ENCODE results near the gene KIF26A. TPM values are rescaled to one million over a fixed set of nuclear protein-coding genes. Genes with fewer than 3 reads are reported as not detected.

The KIF26A gene
- total RNA-seq, 1 donor from 2014 or later: 0.26 TPM

DNA sequence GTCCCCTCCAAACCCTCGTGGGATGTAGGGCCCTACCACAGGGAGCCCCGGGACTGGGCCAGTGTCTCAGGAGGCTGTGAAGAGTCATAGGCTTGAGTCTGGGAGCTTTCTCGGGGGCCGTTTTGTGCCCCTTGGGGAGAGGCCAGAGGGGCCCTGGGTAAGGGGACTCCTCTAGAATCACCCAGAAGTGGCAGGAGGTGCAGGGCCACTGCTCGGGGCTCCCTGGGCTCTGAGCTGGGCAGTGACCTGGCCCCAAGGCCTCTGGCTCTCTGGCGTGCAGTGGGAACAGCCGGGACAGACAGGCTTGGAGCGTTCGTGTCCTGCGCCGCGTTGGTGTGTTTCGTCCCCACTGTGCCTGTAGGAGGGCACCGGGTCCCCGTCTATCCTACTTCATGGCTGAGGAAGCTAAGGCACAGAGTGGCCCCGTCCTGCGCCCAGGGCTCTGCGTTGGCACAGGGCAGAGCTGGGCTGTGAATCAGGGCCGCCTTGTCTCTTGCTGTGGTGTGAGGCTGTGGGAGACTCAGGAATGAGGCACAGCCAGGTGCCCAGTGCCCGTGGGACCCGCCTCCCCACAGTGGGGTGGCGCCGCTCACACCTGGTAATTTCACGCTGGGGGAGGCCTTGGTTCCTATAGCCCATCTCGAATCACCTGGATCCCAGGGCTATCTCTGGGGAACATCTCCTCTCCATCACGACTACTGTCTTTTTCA lies 23.8 kb upstream of the KIF26A start:
- peaks cover 19% of the 10 kb centered on the region for H3K27me3 Mint-ChIP-seq
- no peak overlapping the region for H3K4me3 Mint-ChIP-seq
- no peaks in the 10 kb centered on the region for H3K9me3 Mint-ChIP-seq
- H3K4me1 Mint-ChIP-seq: no peaks in the 10 kb centered on the region
- DNase-seq: no peak
- no peaks in the 10 kb centered on the region for H3K36me3 Mint-ChIP-seq (ENCODE audit: low read depth)
- no peak overlapping the region for H3K27ac Mint-ChIP-seq
- intact Hi-C loops (cut with micrococcal nuclease): no loop called here

DNA sequence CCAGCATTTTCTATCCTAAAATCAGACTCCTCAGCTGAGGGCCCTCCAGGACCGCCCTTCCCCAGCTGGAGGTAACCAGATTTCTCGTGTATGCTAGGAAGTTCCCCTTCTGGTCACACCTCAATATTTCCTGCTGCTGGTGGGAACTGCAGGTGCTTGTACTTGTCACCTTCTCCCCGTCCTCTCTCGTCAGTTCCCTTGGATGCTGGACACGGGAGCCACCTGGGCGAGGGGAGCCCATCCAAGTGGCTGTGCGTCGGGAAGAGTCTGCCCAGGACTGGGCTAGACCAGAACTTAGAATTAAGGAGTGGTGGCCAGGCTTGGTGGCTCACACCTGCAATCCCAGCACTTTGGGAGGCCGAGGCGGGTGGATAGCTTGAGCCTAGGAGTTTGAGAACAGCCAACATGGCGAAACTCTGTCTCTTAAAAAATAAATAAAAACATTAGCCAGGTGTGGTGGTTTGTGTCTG lies 23.2 kb upstream of the KIF26A start:
- Mint-ChIP-seq H3K9me3 (no peaks in the 10 kb centered on the region), H3K36me3 (ENCODE audit: low read depth) (no peaks in the 10 kb centered on the region), H3K27ac (no peak overlapping the region), H3K4me3 (no peak overlapping the region), H3K4me1 (no peaks in the 10 kb centered on the region), H3K27me3 (peaks cover 19% of the 10 kb centered on the region)
- intact Hi-C loops (cut with micrococcal nuclease): no loop called here
- no peak for DNase-seq

DNA sequence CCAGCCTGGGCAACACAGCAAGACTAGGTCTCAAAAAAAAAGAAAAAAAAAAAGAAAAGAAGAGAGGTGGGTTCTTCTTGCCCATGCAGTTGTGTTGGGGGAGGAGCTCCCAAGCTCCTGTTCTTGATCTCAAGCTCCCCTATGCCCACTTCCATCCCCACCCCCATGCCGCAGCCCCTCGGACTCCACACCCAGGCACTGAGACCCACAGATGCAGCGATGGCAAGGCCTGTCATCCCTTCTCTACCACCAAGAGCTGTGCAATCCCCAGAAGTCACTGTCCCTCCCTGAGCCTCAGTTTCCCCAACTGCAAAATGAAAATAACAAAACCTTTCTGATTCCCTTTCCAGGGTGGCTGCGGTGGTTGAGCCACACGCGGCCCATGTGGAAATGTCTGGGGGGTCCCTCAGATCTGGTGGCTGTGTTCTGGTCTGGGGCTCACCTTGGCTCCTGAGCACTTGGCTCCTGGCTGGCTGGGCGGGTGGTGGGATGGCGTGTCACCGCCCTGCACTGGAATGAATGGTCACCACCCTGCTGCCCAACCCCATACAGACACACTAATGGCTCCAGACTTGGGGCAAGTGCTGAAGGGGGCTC lies 22.6 kb upstream of the KIF26A start:
- H3K4me3 Mint-ChIP-seq: peak overlapping the region; percentile 49
- no peak overlapping the region for H3K27ac Mint-ChIP-seq
- DNase-seq: no peak
- peaks cover 21% of the 10 kb centered on the region for H3K27me3 Mint-ChIP-seq
- intact Hi-C loops (cut with micrococcal nuclease): no loop called here
- no peaks in the 10 kb centered on the region for H3K36me3 Mint-ChIP-seq (ENCODE audit: low read depth)
- no peaks in the 10 kb centered on the region for H3K9me3 Mint-ChIP-seq
- no peaks in the 10 kb centered on the region for H3K4me1 Mint-ChIP-seq

DNA sequence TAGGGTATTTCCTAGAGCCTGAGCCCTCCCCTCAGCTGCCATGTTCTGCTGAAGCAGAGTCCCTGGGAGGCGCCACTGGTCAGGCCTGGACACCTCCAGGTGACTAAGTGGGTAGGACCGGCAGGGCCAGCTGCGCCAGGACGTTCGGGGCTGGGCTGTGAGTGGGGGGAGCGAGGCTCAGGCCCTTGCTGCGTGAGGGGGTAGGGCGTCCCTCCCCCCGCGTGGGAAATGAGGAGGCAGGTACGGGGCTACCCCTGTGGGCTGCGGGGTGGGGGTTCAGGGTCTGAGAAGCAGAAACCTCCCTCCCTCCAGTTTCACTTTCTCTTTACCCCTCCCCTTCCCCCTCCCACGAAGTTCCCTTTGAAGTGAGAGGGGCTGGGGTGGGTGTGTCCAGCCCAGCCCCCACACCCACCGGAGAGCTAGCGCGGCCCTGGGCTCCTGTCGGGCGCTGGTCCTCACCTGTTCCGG lies 22.1 kb upstream of the KIF26A start:
- H3K4me1 Mint-ChIP-seq: no peaks in the 10 kb centered on the region
- H3K27me3 Mint-ChIP-seq: peaks cover 22% of the 10 kb centered on the region
- H3K36me3 Mint-ChIP-seq (ENCODE audit: low read depth): no peaks in the 10 kb centered on the region
- DNase-seq: no peak
- H3K9me3 Mint-ChIP-seq: no peaks in the 10 kb centered on the region
- H3K4me3 Mint-ChIP-seq: peak overlapping the region; percentile 49
- no peak overlapping the region for H3K27ac Mint-ChIP-seq
- intact Hi-C loops (cut with micrococcal nuclease): no loop called here

DNA sequence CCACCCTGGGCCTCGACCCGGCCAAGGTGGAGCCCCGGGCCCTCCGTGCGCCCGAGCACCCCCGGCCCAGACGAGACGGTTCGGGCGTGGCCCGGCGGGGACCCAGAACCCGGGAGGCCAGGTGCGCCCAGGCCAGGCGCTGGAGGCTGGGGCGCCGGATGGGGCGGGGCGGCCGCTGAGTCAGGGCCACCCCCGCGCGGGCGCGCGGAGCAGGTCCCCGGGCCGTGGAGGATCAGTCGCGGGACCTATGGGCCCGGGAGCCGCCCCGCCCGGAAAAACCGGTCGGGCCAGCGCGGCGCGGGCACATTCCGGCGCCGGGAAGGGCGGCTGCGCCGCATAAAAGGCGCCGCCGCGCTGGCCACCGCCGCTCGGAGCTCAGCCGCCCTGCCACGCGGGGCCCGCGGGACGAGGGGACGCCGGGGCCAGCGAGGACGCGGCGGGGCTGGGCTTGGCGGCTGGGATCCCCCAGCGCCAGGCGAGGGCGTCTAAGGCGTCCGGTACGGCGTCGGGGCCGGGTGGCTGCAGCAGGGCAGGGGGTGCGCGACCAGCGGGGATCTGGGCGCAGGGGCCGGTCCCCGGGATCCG lies 21.5 kb upstream of the KIF26A start:
- intact Hi-C loops (cut with micrococcal nuclease): no loop called here
- no peak for DNase-seq
- no peak overlapping the region for H3K4me3 Mint-ChIP-seq
- H3K4me1 Mint-ChIP-seq: no peaks in the 10 kb centered on the region
- H3K27ac Mint-ChIP-seq: no peak overlapping the region
- H3K27me3 Mint-ChIP-seq: peaks cover 22% of the 10 kb centered on the region
- H3K36me3 Mint-ChIP-seq (ENCODE audit: low read depth): no peaks in the 10 kb centered on the region
- H3K9me3 Mint-ChIP-seq: no peaks in the 10 kb centered on the region

DNA sequence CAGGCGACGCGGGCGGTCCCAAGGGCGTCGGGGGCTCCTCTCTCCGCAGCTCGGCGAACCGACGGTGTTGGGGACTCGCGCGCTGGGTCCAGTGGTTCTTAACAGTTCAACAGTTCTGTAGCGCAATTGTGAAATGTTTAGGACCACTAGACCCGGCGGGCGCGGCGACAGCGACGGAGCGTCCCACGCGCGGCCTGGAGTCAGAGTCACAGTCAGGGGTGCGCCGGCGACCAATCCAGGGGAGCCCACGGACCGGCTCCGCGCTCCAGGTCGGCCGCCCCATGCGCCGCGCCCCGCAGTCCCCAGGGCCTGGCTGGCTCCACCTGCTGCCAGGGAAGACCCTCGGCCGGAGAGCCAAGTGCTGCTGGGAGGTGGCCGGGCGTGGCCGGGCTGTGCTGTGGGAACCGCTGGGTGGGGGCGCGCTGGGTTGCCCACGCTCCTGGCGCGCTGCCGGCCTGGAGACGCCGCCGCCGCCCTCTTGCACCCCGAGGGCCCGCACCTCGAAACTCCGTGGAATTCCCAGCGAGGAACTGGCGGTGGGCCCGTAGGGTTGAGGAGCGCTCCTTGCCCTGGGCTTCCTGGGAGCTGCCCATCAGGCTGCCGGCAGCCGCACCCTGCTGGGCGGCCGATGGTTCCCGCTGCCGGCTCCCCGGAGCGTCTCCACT lies 20.9 kb upstream of the KIF26A start:
- no peaks in the 10 kb centered on the region for H3K4me1 Mint-ChIP-seq
- H3K36me3 Mint-ChIP-seq (ENCODE audit: low read depth): no peaks in the 10 kb centered on the region
- H3K9me3 Mint-ChIP-seq: no peaks in the 10 kb centered on the region
- H3K4me3 Mint-ChIP-seq: no peak overlapping the region
- H3K27me3 Mint-ChIP-seq: peaks cover 23% of the 10 kb centered on the region
- H3K27ac Mint-ChIP-seq: no peak overlapping the region
- intact Hi-C loops (cut with micrococcal nuclease): no loop called here
- DNase-seq: no peak

DNA sequence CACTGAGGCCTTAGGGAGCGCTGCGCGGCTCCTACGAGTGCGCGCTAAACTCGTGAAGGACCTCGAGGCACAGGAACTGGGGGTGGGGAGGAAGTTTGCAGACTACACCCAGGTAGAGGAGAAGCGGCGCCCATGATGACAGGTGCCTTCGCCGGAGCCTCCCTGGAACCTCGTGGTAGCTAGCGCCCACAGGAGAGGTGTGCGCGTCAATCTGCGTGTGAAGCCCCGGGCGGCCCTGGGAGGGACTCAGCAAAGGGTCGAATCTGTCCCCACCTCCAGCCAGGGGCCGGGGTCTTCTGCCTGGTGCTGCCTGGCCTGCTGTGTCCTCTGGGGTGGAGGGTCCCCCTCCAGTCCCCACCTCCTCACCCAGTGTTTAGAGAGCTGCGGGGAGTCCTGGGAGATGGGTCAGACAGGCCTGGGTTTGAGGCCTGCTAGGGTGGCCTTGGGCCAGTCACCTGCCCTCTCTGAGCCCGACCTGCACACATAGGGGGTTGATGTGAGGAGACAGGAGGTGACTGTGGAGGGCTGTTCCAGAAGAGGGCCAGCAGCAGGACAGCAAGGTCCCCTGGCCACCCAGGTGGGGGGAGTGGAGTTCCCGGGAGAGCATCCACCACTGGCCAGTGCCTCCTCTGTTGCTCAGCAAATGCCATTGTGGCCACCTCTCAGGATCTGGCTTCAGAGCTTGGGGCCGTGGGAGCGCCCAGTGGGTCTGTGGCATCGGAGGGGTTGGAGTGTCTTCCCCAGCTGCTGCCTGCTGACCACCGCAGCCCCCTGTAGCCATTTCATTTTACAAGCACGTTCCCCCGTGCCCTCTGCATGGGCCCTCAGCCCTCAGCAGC lies 20.2 kb upstream of the KIF26A start:
- H3K9me3 Mint-ChIP-seq: no peaks in the 10 kb centered on the region
- DNase-seq: no peak
- no peaks in the 10 kb centered on the region for H3K4me1 Mint-ChIP-seq
- no peak overlapping the region for H3K27ac Mint-ChIP-seq
- H3K27me3 Mint-ChIP-seq: peaks cover 24% of the 10 kb centered on the region
- H3K4me3 Mint-ChIP-seq: no peak overlapping the region
- no peaks in the 10 kb centered on the region for H3K36me3 Mint-ChIP-seq (ENCODE audit: low read depth)
- intact Hi-C loops (cut with micrococcal nuclease): no loop called here

DNA sequence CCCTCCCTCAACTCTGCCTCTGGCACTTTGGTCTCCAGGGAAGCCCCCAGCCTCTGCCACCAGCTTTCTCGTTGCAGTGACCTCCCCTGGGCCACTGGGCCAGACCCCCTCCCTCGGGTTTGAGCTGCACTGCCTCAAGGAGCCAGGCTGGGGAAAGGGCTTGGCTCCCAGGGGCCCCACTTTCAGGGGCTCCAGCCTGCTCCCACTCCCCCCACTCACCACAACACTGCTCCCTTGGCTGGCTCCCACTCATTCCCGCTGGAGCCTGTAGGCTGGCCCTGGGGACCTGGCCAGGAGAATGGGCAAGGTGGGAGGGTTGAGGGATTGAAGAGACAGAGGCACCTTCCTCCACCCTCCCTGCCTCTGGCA lies 19.3 kb upstream of the KIF26A start:
- Mint-ChIP-seq H3K27ac (no peak overlapping the region), H3K9me3 (no peaks in the 10 kb centered on the region), H3K27me3 (peaks cover 25% of the 10 kb centered on the region), H3K4me3 (no peak overlapping the region), H3K4me1 (no peaks in the 10 kb centered on the region), H3K36me3 (ENCODE audit: low read depth) (no peaks in the 10 kb centered on the region)
- no peak for DNase-seq
- intact Hi-C loops (cut with micrococcal nuclease): no loop called here

DNA sequence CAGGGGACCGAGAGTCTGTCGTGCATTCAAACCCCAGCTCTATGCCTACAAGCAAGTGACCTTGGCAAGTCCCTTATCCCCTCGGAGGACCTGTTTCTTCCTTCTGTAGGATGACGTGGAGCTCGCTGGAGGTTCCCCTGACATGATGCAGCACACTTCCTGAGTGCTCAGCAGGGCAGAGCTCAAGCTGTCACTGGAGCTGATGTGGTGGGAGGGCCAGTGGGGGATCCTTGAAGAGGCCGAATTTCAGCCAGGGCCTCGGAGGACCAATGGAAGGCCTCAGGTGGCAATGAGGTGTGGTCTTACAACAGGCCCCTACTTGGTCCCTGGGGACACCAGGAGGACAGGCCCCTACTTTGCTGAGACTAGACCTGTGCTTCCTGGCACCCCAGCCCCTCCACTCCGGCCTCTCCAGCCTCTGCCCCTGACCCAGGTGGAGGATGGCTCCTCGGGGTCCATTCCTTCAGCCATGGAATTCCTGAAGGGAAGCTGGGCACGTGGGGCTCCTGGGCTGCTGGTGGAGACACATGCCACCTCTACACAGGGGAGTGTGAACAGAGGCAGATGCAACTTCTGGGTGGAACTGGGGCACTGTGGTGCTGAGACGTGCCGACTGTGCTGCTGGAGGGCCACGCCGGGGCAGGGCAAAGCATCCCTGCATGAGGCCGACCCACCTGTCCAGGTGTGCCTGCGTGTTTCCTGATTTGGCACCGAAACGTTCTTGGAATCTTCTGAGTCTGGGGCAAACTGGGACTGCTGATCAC lies 18.7 kb upstream of the KIF26A start:
- DNase-seq: no peak
- Mint-ChIP-seq H3K9me3 (no peaks in the 10 kb centered on the region), H3K36me3 (ENCODE audit: low read depth) (no peaks in the 10 kb centered on the region), H3K27me3 (peaks cover 26% of the 10 kb centered on the region), H3K27ac (no peak overlapping the region), H3K4me1 (no peaks in the 10 kb centered on the region), H3K4me3 (no peak overlapping the region)
- intact Hi-C loops (cut with micrococcal nuclease): no loop called here

DNA sequence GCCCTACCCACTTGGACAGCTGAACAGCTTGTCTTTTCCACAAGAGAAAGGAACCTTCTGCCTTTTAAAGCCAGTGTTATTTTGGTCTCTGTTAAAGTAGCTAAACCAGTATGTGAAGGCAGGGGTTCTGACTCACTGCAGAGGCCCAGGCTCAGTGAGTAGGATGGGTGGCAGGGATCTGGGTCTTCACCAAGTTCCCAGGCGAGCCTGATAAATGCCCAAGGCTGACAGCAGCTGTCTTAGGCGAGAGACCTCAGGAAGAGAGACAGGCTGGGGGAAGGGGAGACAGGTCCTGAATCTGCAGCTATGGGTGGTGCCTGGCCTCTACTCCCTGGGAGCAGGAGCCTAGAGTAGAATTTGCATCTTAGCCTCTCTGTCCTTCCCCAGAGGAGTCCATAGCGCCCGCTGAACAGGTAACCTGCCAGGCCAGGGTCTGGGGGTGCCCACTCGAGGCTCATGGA lies 18.1 kb upstream of the KIF26A start:
- H3K9me3 Mint-ChIP-seq: peaks cover 3% of the 10 kb centered on the region
- H3K27me3 Mint-ChIP-seq: peaks cover 23% of the 10 kb centered on the region
- DNase-seq: no peak
- H3K27ac Mint-ChIP-seq: no peak overlapping the region
- H3K36me3 Mint-ChIP-seq (ENCODE audit: low read depth): no peaks in the 10 kb centered on the region
- intact Hi-C loops (cut with micrococcal nuclease): no loop called here
- H3K4me1 Mint-ChIP-seq: no peaks in the 10 kb centered on the region
- no peak overlapping the region for H3K4me3 Mint-ChIP-seq

DNA sequence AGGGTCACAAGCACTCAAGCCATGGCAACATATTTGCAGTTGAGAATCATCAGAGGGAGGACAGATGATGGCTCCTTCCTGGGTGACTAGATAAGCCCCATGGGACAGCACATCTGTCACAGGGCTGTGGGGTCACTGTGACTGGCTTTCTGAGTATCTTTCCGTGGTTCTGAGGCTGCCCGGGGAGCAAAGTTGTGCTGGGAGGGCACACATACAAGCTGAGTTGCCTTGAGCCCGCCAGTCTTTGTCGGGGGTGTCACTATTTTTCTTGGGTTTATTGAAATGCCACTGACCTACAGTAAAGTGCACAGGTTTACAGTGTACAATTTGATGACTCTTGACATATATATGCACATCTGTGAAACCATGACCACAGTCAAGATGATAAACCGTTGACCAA lies 17.2 kb upstream of the KIF26A start:
- no peak for DNase-seq
- no peaks in the 10 kb centered on the region for H3K36me3 Mint-ChIP-seq (ENCODE audit: low read depth)
- no peak overlapping the region for H3K4me3 Mint-ChIP-seq
- H3K27me3 Mint-ChIP-seq: peaks cover 19% of the 10 kb centered on the region
- H3K4me1 Mint-ChIP-seq: no peaks in the 10 kb centered on the region
- no peak overlapping the region for H3K27ac Mint-ChIP-seq
- intact Hi-C loops (cut with micrococcal nuclease): no loop called here
- H3K9me3 Mint-ChIP-seq: peaks cover 3% of the 10 kb centered on the region

DNA sequence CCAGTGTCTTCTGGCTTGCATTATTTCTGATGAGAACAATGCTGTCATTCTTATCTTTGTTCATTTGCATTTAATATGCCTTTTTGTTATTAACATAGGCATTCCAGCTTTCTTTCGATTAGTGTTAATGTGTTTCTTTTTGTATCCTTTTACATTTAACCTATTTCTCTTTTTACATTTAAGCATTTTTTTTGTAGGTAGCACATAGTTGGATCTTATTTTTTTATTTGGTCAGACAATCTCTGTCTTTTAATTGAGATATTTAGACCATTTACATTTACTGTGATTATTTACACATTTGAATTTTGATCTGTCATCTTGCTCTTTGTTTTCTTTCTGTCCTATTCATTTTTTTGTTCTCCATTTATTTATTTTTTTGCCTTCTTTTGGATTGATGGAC lies 14.5 kb upstream of the KIF26A start:
- DNase-seq: no peak
- Mint-ChIP-seq H3K36me3 (ENCODE audit: low read depth) (no peaks in the 10 kb centered on the region), H3K9me3 (peaks cover 3% of the 10 kb centered on the region), H3K4me1 (no peaks in the 10 kb centered on the region), H3K27me3 (peaks cover 10% of the 10 kb centered on the region), H3K4me3 (no peak overlapping the region), H3K27ac (no peak overlapping the region)
- intact Hi-C loops (cut with micrococcal nuclease): no loop called here

DNA sequence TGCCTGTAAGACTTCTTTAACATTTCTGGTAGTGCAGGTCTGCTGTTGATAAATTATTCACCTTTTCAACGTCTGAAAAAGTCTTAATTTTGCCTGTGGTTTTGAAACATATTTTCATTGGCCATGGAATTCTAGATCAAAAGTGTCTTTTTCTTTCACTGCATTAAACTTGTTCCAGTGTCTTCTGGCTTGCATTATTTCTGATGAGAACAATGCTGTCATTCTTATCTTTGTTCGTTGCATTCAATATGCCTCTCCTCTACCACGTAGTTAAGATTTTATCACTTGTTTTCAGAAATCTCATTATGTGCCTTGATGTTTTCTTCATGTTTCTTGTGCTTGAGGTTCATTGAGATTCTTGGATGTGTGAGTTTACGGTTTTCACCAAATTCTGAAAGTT lies 13.4 kb upstream of the KIF26A start:
- H3K4me3 Mint-ChIP-seq: no peak overlapping the region
- H3K27ac Mint-ChIP-seq: no peak overlapping the region
- intact Hi-C loops (cut with micrococcal nuclease): no loop called here
- H3K27me3 Mint-ChIP-seq: peaks cover 8% of the 10 kb centered on the region
- peaks cover 13% of the 10 kb centered on the region for H3K9me3 Mint-ChIP-seq
- H3K36me3 Mint-ChIP-seq (ENCODE audit: low read depth): no peaks in the 10 kb centered on the region
- no peak for DNase-seq
- no peaks in the 10 kb centered on the region for H3K4me1 Mint-ChIP-seq

Data from activated CD4-positive, alpha-beta T cell treated with anti-CD3 and anti-CD28 coated beads, Interleukin-2, amount 10 ng/mL, durations not matched to agents 24 days and 14 days (primary cell).